H1 (cell line): ENCODE measurements around the gene PDK2.

Source experiments
- CTBP2 ChIP-seq: IDR thresholded peaks from 2 replicates; pipeline ENCODE4 v1.7.0; 2011; ENCODE audit warnings: borderline replicate concordance, mild to moderate bottlenecking, moderate library complexity, mixed read lengths, low read length; ENCODE audit not compliant: insufficient read depth, insufficient read length
- CTCF ChIP-seq, 3 experiments: IDR thresholded peaks; 1 replicate in 2 of 3; 2 replicates in 1 of 3; pipeline versions ENCODE4 v1.5.1 to v1.6.1; 2011; ENCODE audit warnings: low read length in 3 of 3, mild to moderate bottlenecking in 3 of 3, inconsistent platforms in 2 of 3, low read depth in 1 of 3, moderate library complexity in 1 of 3; ENCODE audit not compliant: insufficient read depth in 1 of 3; ENCODE audit errors: control extremely low read depth in 1 of 3
- USF2 ChIP-seq: IDR thresholded peaks from 2 replicates; pipeline ENCODE4 v1.6.1; 2011; ENCODE audit warnings: low read length, improper control_type of control experiment

GRCh38 chr17:50143461-50144176, 48.5 kb downstream of the PDK2 start:
- TF ChIP-seq USF2 (no peak), CTCF (IDR thresholded peaks at IDR 0.05; ENCODE audit: control extremely low read depth in 1 of 3, insufficient read depth in 1 of 3, low read depth in 1 of 3, low read length in 3 of 3) (no peak), CTBP2 (no peak)
